ENCODE measurements around the gene NR1D1.
A peak's percentile ranks its signal among the peaks of the same experiment; 100 is the strongest.

Gene NR1D1

DNA sequence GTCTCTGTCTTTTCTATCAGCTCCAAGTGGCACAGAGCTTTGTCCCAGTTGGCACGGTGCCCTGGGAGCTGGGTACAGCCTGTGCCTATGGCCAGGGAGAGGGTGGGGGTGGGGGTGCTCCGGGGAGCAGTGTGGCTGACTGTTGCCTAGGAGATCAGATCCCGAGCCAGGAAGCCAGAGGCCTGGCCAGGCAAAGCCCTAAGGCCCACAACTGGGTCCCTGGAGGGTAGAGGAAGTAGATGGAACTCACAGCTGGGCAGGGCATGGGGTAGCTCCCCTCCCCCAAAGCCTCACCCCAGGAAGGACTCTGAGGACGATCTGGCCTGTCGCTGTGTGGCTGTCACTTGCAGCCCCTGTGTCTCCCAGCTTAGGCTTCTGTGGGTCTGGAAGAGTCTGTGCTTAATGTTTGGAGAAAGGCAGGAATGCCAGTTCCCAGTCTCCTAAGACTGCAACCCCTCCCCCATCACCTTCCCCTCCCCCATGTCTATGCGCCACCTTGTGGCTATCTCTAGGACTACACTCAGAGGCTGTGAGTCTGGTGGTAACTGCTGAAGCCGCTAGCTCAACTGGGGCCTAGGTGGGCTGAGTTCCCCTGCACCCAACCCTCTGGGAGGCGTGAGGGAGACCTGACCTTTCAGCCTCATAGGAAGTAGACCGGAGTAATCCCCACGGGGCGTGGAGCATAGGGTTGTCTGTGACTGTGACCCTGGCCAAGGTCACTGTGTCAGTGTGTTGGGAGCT is 25.0 kb downstream of the NR1D1 start:
- peak; percentile 78 for DNase-seq (ENCODE audit: low spot score)

GRCh38 chr17:40074871-40075200 is 25.6 kb downstream of the NR1D1 start:
- DNase-seq (ENCODE audit: low spot score): no peak

GRCh38 chr17:40074175-40074512 is 26.2 kb downstream of the NR1D1 start:
- no peak for DNase-seq (ENCODE audit: low spot score)

GRCh38 chr17:40073454-40074174 is 26.8 kb downstream of the NR1D1 start:
- no peak for DNase-seq (ENCODE audit: low spot score)

GRCh38 chr17:40072735-40073346 is 27.5 kb downstream of the NR1D1 start:
- DNase-seq (ENCODE audit: low spot score): no peak

GRCh38 chr17:40072040-40072734 is 28.2 kb downstream of the NR1D1 start:
- DNase-seq (ENCODE audit: low spot score): no peak

GRCh38 chr17:40071313-40072039 is 28.9 kb downstream of the NR1D1 start:
- no peak for DNase-seq (ENCODE audit: low spot score)

GRCh38 chr17:40070709-40071312 is 29.6 kb downstream of the NR1D1 start:
- DNase-seq (ENCODE audit: low spot score): no peak

GRCh38 chr17:40069751-40070708 is 30.4 kb downstream of the NR1D1 start:
- DNase-seq (ENCODE audit: low spot score): peak; percentile 63

DNA sequence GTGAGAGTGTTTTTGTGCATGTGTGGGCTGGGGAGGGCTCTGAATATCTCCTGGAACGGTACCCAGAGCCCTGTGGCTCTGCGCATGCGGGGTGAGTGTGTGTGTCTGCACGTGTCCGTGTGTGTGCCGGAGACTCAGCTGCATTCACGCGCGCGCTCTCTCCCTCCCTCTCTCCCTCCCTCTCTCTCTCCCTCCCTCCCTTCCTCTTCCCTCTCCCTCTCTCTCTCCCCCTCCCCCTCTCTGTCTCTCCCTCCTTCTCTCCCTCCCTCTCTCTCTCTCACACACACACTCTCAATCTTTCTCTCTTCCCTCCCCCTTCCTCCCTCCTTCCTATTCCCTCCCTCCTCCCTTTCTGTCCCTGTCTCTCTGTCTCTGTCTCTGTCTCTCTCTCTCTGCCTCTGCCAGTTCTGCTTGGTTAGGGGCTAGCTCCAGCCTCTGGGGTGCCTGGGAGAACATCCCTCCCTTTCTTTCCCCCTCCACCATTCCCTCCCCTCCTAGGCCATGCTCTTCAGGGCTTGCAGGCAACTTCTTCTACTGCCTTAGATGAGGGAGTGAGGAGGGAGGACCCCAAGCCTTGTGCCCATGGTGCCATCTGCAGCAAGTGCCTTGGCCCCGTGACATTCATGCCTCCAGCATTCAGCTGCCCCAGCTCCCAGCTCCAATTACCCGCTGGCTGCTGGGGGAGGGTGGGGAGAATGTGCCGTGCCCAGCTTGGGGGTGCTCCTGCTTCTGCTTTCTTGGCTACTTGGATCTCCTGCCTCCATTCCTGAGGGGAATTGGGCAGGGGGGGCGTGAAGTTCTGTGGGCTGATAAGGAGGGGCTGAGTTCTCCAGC is 31.3 kb downstream of the NR1D1 start:
- DNase-seq (ENCODE audit: low spot score): peak; percentile 78

- no peak for DNase-seq (ENCODE audit: low spot score)
These were observed 31.8 kb downstream of the NR1D1 start for GRCh38 chr17:40068584-40068916.

DNA sequence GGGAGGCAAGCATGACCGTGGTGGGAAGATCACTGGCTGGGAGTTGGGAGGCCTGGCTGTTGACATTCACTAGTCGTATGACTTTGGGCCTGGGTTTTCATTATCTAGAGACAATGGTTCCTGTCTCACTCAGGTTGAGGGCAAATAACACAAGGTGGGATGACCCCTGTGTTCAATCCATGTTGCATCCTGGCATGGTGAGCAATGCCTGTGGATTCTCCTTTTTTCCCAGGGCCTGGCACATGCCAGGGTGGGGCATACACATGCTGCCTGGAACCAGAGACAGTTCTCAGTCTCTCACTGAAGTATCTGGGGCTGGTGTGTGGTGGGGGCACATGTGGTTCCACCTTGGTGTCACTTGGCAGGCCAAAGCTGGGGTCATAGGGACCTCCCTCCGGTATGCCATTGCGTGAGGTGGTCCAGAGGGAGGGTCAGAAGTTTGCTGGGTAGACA is 32.2 kb downstream of the NR1D1 start:
- DNase-seq (ENCODE audit: low spot score): no peak

DNA sequence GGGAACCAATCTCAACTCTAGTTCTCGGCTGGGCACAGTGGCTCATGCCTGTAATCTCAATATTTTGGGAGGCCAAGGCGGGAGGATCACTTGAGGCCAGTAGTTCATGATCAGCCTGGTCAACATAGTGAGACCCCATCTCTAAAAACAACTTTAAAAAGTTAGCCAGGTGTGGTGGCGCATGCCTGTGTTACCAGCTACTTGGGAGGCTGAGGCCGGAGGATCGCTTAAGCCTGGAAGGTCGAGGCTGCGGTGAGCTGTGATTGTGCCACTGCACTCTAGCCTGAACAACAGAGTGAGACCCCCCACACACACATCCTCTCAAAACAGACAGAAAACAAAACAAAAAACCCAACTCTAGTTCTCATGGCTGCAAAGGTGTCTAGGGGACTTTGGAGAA is 32.7 kb downstream of the NR1D1 start:
- DNase-seq (ENCODE audit: low spot score): no peak

DNA sequence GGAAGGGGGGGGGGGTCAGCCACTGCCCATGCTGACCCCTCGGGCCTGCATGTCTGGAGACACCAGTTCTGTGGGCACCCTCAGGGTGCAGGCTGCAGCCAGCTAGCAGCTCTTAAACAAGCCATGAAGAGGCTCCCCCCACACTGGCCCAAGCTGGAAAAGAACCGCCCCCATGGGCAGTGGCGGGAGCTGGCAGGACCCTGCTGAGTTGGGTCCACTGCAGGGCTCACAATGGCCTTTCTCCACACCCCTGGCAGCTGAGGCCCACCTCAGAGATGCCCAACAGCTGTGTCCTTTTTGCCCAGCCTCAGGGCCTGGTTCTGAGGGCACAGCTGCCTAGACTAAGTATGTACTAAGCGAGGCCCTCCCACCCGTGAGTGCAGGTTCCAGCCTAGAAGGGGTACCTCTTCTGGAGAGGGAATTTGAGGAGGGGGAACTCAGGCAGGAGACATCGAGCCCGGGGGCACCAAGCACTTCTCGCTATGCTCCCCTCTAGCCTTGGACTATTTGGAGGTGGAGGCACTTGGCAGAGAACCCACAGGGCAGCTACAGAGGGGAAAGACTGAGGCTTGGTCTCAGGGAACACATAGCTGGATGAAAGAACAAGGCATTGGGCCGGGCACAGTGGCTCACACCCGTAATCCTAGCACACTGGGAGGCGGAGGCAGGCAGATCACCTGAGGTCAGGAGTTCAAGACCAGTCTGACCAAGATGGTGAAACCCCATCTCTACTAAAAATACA is 34.4 kb downstream of the NR1D1 start:
- DNase-seq (ENCODE audit: low spot score): no peak

DNA sequence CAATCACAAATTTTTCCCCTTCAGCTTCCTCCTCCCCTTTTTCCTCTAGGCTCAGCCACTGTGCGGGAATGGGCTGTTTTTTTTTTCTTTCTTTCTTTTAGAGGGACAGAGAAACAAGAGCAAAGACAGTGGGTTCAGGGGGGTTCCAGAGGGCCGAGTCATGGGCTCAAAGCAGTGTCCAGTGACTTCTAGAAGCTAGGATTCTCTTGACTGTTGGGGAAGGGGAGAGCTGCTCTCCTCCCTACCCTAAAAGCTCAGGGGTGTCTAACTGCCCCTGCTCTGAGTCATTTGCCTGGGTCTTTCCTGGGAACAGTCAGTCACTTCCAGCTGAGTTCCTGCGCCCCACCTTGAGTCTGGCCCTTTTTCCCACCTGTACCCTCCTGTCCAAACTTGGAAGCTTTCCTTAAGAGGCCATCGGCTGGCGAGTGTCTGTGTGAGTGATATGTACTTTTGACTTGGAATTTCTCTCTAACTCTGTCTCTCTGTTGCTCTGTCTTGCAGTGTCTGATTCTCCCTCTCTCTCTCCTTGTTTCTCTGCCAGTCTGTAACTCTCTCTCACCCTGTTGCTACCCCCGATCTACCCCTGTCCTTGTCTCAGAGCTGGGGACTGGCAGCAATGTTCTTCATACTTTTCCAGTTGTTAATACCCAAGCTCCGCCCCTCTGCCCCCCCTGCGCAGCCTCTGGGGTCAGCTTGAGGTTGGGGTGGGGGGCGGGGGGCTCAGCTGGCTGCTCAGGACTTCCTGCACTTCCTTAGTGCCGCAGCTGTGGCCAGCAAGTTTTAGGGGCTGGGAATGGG is 35.2 kb downstream of the NR1D1 start:
- no peak for DNase-seq (ENCODE audit: low spot score)

DNA sequence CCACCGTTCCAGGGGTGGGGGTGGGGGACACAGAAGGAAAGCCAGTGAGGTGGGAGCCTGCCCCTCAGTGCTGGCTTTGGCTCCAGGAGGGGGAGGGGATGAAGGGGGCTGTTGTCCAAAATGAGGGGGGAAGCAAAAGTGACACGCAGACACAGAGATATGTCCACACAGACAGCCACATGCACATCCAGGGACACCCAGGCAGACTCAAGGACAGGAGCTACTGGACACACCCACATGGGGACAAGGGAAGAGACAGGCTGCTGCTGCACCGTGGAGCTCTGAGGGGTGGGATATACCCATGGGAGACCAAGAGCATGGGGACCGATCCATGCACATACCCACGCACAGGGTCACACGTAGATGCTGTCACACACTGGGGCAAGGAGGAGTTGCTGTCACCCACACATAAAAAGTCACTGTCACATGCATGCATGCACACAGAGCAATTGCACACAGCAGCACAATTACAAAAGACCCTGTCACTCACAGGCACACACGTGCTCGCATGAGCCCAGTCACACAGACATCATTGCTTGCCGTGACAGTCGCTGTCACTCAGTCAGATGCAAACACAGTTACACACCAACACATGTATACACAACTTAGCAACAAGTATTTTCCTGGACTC is 36.4 kb downstream of the NR1D1 start:
- DNase-seq (ENCODE audit: low spot score): peak; percentile 16

GRCh38 chr17:40063187-40063771 is 37.1 kb downstream of the NR1D1 start:
- DNase-seq (ENCODE audit: low spot score): peak; percentile 16
